Superior temporal gyrus (tissue), 1 donor: ENCODE results near the gene SNX12.
"Not testable (repeated sequence)": the region's sequence is repeated elsewhere in the genome, so short reads cannot be mapped to it uniquely, and the experiment has no call there.

Experiments used
- DNase-seq: peaks from one replicate; pipeline ENCODE4 v3.0.0-alpha.2; 2016; ENCODE audit errors: extremely low spot score

Gene SNX12

DNA sequence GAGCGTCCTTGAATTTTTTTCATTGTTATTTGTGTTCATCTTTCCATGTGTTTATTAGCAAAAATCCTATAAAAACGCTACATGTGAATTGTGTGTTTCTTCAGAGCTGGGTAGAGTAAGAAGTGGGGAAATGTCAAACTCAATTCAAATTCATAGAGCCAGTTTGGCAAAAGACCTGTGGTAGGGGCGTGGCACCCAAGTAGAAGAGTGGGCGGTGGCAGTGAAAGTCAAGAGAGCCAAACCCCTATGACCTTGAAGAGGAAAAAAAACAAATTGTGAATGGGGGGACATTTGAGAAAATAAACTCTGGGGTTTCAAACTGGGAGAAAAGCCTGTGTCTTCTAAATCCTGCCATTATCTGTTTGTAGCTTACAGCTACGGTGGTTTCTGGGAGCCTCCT lies 23.1 kb upstream of the SNX12 start:
- DNase-seq = no peak

DNA sequence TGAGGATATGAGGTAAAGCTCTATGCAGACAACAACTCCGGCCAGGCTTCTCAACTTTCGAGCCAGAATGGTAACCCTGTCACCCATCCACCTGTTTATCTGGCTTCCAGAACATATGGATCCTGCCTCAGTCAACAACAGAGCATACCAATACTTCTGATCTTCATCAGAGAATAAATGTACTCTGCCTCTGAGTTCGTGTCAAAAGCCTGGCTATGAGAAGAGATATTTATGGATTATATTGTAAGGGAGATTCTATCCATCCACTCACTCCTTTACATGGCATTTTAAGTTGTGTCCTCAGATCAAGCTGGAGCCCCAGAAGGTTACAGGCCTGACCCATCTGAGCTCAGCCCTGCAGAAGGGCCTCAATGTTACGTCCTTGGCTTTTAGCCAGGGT lies 17.8 kb upstream of the SNX12 start:
- no peak for DNase-seq

DNA sequence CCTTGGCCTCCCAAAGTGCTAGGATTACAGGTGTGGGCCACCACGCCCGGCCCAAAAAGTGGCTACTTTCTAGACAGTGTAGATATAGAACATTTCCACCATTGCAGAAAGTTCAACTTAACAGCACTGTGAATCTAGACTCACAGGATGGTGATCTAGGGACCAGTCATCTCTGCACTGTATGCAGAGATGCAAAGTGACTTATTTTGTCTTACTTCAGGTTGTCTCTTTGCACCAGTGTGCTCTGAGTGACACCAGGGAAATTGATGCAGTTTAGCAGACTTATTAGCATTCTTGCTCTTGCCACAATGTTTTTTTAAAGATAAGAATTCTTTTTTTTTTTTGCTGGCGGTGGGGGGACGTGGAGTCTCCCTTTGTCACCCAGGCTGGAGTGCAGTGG lies 14.7 kb upstream of the SNX12 start:
- no peak for DNase-seq

DNA sequence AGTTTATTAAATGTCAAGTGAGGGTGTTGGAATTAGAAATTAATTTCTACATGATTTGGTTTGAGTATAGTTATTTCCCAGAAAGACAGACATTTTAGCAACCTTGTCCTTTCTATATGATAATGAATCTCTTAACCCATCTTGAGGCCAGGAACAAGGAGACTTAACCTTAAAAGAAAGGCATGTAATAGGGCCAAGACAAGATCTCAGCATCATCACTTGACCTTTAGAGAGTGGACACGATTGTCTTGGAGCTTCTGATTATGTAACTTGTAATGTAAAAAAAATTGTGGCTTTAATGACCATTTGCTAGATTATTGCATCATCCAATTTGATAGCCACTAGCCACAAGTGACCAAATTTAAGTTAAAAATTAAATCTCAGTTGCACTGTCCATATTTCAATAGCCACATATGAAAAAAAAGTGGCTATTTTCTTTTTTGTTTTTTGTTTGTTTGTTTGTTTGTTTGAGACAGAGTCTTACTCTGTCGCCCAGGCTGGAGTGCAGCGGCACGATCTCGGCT lies 14.1 kb upstream of the SNX12 start:
- no peak for DNase-seq

DNA sequence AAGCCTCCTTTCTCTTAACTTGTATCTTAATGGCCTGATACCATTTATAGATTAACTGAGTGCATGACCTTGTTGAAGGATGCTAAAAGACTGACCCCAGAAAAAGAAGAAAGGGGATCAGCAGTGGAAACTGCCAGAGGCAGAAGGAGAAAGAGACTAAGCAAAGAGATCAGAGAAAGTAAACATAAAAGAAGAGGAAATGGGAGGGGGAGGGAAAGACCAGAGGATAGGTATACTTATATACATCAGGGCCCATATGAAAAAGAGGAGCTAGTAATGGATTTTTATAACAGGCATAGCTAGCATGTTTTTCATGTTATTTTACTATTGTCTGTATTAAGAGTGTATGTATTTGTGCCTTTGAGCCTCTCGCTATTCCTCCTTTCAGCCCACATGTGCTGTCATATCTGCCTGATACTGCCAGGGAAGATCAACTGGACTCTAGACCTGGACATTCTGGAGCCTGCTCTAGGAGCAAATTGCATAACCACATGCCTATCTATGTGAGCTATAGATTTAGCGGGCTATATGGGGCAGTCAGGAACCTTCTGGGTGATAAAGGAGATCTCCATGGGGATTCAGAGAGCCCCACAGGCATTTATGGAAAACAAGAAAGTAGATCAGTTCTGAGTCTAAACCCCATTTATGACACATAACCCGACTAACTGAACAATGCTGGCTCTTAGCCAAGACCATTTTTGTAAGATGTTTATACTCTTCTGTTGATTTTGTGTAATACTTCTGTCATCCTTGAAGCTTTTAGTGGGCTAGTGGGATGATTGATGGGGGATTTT lies 13.4 kb upstream of the SNX12 start:
- DNase-seq = no peak

DNA sequence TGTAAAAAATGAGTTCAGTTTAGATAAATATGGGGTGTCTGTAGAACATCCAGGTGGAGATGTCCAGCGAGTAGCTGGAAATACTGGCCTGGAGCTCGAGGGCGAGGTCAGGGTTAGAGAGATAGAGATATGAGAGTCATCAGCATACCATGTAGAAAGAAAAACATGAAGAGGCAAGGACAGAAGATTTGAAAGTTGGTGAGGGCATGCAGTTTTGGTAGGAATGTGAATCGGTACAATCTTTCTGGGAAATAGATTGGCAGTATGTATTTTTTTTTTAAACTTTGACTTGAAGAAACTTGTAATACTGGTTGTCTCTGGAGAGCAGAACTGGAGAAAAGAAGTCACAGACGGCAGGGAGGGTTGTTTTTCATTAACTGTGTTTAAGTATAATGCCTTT lies 2.4 kb upstream of the SNX12 start:
- DNase-seq = no peak

DNA sequence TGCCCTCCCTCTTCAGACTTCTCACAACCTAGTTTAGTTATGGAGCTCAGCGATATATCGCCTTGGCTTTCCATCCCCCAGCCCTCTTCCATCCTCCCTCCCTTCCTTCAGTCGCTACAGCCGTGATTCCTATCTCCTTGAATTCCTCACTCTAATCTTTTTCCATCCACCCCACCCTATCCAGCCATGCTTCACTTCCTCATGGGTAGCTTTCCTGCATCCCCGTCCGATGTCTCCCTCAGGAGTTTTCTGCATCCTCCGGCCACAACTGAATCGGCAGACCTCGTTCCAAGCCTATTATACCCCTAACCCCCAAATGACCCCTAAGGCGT lies 456 bp downstream of the SNX12 start:
- DNase-seq = no peak

DNA sequence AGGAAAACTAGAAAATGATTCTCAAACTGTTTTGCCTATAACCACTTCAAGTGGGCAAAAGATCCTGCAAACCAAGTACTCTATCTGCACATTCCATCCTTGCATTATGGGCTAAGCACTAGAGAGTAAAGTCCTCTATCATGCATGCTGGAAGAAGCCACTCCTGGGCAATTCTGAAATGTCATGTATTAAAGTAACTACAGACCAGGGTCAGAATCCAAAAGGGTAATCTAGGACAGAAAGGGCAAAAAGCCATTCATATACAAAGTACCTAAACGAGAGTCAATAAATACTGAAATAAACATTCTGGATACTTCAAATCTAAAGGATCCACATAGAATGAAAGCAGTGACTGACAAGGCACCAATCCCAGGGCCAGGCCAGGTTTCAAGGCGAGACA lies 1.0 kb downstream of the SNX12 start:
- DNase-seq = peak; percentile 7

DNA sequence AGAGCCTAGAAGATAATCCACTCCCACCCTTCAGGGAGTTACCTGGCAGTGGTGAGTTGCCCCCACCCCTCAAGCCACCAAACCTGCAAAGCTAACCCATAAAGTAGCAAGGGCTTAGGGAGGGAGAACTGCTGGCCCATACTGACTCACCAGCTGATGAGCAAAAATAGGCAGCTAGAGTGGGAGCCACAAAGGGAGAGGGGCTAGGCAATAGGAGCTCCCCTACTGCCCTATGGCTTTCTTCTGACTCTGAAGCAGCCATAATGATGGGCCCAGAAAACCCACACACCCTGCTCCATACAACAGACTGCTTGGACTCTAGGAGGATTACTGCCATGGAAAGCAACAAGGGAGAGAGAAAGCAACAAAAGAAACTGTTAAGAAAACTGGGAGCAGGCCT lies 8.0 kb downstream of the SNX12 start:
- DNase-seq = no peak

DNA sequence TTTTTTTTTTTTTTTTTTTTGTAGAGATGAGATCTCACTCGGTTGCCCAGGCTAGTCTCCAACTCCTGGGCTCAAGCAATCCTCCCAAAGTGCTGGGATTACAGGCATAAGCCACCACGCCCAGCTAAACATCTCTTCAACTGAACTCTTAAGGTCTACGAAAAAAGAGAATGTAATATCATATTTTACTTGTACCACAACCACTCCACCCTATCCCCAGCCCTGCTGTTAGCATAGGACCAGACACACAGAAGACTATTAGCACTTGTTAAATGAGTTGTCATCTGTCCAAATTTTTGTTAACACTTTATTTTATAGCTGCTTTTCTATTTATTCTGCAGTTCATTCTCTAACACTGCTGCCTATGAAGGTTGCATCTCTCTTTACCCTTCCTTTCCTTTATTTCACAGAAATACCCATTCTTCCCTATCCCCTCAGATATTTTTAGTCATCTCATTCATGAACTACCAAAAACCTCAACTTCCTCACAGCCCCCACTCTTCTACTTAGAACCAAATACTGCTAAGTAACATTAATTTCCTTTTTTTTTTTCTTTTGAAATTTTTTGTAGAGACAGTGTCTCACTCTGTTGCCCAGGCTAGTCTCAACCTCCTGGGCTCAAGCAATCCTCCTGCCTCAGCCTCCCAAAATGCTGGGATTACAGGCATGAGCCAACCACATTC lies 10.1 kb downstream of the SNX12 start:
- no peak for DNase-seq

DNA sequence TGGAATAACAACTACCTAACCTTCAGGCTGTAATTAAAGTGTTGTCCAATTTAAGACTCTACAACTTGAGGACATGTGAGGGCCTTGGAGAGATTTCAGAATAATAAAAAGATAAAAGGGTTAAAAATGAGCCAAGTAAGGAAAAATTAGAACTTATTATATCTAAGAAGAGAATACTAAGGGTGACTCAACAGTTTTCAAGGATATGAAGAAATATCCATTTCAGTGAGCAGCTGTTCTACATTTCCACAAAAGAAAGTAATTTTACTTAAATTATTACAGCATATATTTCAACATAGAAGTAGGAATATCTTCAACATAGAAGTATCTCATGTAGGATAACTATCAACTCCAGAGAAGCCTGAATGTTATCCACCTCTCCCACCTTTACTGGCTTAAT lies 11.3 kb downstream of the SNX12 start:
- no peak for DNase-seq

DNA sequence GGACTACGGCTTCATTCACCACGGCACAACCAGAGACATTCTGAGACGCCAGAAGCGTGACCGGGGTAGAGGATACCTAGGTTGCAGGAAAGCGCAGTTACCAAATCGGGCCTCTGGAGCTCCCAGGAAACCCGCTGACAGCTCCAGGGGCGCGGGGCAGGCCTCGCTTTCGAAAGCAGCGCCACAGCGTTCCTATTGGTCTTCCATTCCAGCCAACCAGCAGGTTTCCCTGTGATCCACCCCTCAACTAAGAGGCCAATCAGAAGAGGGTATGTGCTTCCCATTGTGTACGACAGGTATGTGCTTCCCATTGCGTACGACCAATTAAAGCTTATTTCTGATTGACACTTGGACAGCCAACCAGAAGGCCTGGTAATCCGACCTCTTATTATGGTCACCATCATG lies 14.9 kb downstream of the SNX12 start:
- DNase-seq = peak; percentile 17

DNA sequence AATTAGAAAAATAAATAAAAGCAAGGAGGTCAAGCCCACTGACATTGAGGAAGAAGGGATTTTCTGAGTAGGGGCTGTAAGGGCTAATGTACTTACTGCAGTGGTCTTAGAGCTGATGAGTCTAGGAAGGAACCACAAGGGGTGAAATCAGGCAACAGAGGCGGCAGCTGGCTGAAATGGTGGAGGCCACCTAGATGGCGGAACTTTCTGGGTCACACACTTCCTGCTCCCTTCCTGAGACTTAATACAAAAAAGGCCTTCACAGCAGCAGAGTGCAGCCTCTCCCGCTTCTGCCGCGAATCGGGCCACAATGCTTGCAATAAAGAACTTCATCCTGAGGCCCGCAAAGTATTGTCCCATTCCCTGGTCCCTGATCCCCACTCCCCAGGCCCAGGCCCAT lies 15.4 kb downstream of the SNX12 start:
- no peak for DNase-seq

DNA sequence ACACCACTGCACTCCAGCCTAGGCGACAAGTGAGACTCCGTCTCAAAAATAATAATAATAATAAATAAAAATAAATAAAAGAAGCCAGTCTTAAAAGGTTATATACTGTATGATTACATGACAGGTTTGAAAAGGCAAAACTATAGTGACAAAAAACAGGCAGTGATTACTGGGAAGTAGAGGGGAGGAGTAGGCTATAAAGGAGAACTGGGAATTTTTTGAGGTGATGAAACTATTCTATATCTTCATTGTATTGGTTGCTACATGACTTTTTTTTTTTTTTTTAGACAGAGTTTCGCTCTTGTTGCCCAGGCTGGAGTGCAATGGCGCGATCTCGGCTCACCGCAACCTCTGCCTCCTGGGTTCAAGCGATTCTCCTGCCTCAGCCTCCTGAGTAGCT lies 20.2 kb downstream of the SNX12 start:
- DNase-seq = not testable (repeated sequence)

DNA sequence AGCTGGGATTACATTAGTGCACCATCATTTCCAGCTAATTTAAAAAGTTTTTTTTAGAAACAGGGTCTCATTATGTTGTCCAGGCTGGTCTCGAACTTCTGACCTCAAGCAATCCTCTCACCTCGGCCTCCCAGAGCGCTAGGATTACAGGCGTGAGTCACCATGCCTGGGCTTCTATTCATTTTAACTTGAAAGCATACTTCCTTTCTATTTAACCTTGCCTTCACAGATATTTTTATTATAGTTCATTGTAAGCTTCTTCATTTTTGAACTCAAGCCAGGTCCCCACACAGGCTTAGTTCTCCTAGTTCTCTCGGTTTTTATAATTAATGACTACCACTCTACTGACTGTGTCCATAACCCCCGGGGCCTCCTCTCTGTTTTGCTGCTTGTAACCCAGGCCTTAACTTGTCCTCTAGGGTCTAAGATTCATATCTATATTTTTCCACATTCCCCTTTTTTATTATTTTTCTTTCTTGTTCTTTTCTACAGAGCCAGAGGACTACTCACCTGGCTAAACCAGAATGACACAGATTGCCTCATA lies 50.7 kb downstream of the SNX12 start:
- no peak for DNase-seq
